IPS DF 19.7 (cell line): ENCODE measurements around the gene ERVFRD-1.
"Not testable (repeated sequence)": the region's sequence is repeated elsewhere in the genome, so short reads cannot be mapped to it uniquely, and the experiment has no call there.

Experiments used
- DNase-seq: peaks from one replicate; pipeline ENCODE4 v3.0.0-alpha.2; 2013; ENCODE audit warnings: low read depth, low spot score

The ERVFRD-1 gene

DNA sequence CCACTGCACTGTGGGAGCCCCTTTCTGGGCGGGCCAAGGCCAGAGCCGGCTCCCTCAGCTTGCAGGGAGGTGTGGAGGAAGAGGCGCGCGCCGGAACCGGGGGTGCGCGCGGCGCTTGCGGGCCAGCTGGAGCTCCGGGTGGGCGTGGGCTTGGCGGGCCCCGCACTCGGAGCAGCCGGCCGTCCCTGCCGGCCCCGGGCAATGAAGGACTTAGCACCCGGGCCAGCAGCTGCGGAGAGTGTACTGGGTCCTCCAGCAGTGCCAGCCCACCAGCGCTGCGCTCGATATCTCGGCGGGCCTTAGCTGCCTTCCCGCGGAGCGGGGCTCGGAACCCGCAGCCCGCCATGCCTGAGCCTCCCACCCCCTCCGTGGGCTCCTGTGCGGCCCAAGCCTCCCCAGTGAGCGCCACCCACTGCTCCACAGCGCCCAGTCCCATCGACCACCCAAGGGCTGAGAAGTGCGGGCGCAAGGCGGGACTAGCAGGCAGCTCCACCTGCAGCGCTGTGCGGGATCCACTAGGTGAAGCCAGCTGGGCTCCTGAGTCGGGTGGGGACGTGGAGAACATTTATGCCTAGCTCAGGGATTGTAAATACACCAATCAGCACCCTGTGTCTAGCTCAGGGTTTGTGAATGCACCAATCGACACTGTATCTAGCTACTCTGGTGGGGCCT lies 24.2 kb downstream of the ERVFRD-1 start:
- not testable (repeated sequence) for DNase-seq

DNA sequence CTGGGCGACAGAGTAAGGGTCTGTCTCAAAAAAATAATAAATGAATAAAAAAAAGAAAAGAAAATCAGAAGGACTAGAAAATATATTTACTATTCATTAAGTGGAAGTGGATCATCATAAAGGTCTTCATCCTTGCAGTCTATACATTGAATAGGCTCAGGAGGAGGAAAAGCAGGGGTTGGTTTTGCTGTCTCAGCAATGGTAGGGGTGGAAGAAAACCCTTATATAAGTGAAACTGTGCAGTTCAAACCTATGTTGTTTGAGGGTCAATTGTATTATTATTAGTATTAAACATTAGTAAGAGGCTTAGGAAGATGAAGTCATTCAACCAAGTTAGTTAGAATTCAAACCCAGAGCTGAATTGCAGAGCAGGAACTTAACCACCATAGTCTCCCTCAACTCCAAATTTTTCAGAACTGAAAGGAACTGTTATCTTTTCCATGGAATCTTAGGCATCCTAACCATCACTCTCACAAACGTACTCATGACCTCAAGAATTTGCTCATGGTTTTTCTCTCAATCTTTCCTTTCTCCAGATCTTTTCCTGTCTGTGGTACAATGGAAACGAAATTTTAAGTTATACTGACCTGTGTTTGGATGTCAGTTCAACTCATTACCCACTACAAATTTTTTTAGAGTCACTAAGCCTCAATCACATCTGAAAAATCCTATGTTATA lies 25.6 kb downstream of the ERVFRD-1 start:
- no peak for DNase-seq

DNA sequence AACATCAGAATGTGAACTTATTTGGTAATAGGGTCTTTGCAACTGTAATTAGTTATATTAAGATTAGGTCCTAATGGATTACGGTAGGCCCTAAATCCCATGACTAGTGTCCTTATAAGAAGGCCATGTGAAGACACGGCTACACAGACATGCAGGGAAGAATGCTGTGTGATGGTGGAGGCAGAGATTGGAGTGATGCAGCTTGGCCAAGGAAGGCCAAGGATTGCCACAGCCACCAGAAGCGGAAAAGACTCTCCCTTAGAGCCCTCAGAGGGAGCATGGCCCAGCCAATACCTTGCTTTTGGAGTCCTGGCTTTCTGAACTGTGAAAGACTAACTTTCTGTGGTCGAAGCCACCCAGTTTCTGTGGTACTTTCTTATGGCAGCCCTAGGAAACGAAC lies 27.6 kb downstream of the ERVFRD-1 start:
- no peak for DNase-seq

DNA sequence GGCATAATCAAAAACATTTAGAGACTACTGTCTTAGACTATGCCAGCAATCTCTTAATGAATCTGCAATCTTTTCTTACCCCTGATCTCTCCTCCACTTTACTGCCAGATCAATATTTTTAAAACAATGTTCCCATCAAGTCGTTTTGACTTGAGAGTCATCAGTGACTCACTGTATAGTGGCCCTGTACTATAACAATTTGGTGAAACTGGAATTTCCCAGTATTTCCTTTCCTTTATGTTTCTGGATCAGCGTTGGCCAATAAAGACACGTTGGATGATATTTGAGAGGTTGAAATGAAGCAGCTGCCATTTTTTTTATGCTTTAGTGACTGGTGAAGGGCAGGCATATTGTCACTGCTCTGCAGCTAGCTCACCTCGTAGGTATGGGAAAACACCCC lies 28.0 kb downstream of the ERVFRD-1 start:
- no peak for DNase-seq

DNA sequence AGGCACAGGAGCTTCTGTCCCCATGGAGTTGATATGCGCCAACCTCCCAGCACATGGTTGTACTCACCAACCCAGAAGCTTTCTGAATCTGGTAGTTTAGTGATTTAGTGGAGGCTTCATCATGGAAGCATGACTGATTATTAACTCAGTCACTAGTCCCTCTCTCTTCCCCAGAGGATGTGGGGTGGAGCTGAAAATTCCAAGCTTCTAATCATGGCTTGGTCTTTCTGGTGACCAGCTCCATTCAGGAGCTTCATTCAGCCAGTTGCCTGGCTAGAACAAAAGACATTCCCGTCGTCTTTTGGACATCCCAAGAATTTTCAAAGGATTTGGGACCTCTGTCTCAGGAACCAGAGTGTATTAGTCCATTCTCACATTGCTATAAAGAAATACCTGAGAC lies 31.2 kb downstream of the ERVFRD-1 start:
- no peak for DNase-seq

GRCh38 chr6:11078266-11078665 lies 33.3 kb downstream of the ERVFRD-1 start:
- DNase-seq = no peak

DNA sequence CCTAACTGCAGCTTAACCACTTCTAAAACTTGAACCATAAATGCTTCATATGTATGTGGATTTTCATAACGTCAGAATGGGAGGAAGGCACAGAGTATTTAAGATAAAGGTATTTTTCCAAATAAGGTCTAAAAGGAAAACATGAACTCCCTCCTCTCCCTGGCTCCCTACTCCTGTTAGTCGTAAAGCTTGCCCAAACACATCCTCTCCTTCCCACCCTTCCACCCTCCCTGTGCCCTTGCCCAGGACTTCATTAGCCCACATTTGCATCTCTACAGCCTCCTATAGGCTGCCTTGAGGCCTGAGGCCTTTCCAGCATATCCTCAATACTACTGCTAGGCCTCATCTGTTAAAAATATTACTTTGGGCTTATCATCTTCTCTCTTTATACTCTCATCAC lies 35.0 kb downstream of the ERVFRD-1 start:
- no peak for DNase-seq

GRCh38 chr6:11072101-11072500 lies 39.4 kb downstream of the ERVFRD-1 start:
- DNase-seq = no peak

DNA sequence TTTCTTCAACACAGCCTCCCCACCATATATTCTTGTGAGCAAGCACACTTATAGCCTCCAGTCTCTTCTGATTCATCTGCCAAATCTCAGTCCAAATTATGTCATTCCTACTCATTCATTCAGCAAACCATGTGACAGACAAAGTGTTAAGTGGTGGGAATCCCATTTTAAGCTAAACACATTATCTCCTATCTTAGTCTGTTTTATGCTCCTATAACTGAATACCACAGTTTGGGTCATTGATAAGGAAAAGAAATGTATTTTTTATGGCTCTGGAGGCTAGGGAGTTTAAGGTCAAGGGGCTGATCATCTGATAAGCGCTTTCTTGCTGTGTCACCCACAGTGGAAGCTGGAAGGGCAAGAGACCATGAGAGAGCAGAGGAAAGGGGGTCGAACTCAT lies 41.8 kb downstream of the ERVFRD-1 start:
- DNase-seq = no peak

GRCh38 chr6:11067348-11067747 lies 44.2 kb downstream of the ERVFRD-1 start:
- DNase-seq = no peak

- DNase-seq = no peak
These were observed 44.8 kb downstream of the ERVFRD-1 start for GRCh38 chr6:11066505-11067347.

- no peak for DNase-seq
These were observed 45.9 kb downstream of the ERVFRD-1 start for GRCh38 chr6:11065436-11066202.

GRCh38 chr6:11064836-11065235 lies 46.7 kb downstream of the ERVFRD-1 start:
- no peak for DNase-seq

GRCh38 chr6:11062715-11063114 lies 48.8 kb downstream of the ERVFRD-1 start:
- no peak for DNase-seq

DNA sequence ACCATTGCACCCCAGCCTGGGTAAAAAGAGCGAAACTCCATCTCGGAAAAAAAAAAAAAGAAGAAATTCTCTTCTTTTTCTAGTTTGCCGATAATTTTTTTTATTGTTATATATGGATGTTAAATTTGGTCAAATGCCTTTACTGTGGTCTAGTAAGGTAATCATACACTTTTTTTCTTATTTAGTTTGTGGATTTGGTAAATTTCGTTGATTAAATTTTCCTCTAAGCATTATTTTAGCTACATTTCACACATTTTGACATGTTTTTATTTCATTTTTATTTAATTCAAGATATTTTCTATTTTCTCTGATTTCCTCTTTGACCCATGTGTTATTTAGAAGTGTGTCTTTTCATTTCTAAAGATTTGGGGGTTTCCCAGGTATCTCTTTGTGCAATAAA lies 49.4 kb downstream of the ERVFRD-1 start:
- no peak for DNase-seq

- DNase-seq = no peak
These were observed 53.1 kb downstream of the ERVFRD-1 start for GRCh38 chr6:11058406-11058805.

DNA sequence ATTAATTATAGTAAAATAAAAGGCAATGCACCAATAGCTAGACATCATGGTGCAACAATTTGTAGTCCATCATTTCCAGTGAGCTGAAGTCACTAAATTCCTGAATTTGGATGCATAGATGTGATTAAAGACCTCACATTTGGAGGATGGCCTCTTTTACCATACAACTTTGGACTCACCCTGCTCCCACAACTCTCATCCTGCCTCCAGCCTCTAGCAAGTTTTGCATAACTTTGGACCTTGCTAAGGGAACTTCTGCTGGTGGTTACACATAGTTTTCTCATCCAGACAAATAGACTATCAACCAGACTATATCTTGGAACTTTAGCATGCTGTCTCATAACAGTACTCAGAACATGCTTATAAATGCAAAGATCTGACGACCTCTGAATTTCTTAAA lies 54.7 kb downstream of the ERVFRD-1 start:
- no peak for DNase-seq

DNA sequence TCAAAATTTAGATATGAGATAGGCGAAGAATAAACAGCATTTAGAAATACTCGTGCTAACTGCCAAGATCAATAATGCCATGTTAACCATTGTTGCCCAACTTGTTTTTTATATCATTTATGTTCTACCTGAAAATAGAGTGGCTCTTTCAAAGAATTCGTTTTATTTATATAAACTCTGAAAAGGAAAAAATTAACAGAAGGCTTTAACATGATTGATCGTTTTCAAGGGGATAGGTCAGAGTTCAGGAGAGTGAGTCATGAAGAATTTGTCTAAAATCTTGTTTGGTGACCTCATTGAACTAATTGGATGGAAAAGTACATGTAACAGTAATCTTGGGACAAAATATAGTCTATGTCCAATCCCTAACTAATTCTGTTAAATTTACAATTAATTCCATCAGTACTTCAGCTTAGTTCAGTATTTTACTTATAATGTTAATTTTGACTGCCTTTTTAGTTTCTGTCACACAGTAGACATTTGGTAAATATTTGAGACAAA lies 56.3 kb downstream of the ERVFRD-1 start:
- DNase-seq = no peak

GRCh38 chr6:11054722-11055121 lies 56.8 kb downstream of the ERVFRD-1 start:
- DNase-seq = no peak

DNA sequence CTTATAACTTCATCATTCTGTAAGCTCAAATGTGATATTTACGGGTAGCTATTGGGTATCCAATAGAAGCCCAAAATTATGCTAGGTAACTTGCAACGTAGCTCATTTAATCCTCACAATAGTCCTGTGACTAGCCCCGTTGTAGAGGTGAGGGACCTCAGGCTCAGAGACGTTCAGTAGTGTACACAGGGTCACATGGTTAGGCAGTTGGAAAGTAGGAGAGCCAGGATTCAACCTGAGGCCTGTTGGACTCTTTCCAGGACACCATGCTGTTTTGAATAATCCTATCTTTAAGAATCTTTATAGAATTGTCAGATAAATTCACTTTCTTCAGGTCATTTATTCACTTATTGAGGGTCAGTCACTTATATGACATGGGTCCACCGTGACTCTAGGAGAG lies 58.2 kb downstream of the ERVFRD-1 start:
- no peak for DNase-seq
